GM19025 (cell line): ENCODE measurements around the gene B4GALNT2.
A peak's percentile ranks its signal among the peaks of the same experiment; 100 is the strongest.
"Not testable (repeated sequence)": the region's sequence is repeated elsewhere in the genome, so short reads cannot be mapped to it uniquely, and the experiment has no call there.

Source experiments
- ATAC-seq: cut with Tn5 transposase; IDR thresholded peaks from one replicate; pipeline ENCODE4 v1.9.1; 2021; ENCODE audit warnings: mild to moderate bottlenecking, low read depth, moderate library complexity; ENCODE audit not compliant: unreplicated experiment

Gene B4GALNT2

DNA sequence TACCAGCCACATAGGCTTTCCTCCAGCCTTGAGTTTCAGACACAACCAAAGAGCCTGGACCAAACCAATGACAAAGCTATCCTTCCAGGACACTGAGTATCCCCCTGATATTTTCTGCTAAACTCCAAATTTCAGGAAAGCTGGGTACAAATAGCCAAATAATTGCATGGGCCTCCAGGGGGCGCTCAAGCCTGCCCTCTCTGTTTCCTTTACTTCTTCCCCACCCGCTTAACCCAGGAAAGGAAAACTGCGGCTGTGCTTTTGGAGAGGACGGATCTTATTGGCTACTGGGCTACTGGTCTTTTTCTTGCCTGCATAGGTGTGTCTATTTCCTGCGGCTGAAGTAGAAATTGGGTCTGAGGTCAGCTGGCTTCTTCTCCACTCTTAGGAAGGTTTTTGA lies 47.7 kb downstream of the B4GALNT2 start:
- no peak for ATAC-seq

- no peak for ATAC-seq
Measured at GRCh38 chr17:49180998-49181635, 48.5 kb downstream of the B4GALNT2 start.

DNA sequence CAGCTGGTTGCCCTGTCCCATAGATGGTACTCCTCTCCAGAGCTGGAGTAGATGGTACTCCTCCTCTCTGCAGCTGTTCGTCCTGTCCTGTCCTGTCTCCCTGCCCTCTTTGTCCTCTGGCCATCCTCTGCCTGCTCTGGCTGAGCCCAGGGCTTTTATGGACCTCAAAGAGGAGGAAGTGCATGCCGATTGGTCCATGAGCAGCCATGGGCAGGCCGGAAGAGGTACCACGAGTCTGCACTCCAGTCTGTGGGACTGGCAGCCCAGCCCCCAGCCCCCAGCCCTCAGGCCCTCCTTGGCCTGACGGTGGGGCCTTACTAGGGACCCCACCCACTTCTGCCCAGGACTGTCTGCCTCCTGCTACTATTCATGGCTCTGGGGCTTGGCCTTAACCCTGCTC lies 50.8 kb downstream of the B4GALNT2 start:
- no peak for ATAC-seq

GRCh38 chr17:49183801-49184200 lies 51.2 kb downstream of the B4GALNT2 start:
- no peak for ATAC-seq

- ATAC-seq = not testable (repeated sequence)
Measured at GRCh38 chr17:49184522-49184921, 52.0 kb downstream of the B4GALNT2 start.

DNA sequence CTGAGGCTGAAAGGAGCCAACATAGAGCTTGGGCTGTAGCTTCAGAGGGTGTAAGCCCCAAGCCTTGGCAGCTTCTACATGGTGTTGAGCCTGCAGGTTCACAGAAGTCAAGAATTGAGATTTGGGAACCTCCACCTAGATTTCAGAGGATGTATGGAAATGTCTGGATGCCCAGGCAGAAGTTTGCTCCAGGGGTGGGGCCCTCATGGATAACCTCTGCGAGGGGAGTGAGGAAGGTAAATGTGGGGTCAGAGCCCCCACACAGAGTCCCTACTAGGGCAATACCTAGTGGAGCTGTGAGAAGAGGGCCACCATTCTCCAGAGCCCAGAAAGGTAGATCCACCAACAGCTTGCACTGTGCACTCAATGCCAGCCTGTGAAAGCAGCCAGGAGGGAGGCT lies 52.8 kb downstream of the B4GALNT2 start:
- not testable (repeated sequence) for ATAC-seq

GRCh38 chr17:49187301-49187700 lies 54.7 kb downstream of the B4GALNT2 start:
- no peak for ATAC-seq

- no peak for ATAC-seq
Measured at GRCh38 chr17:49190932-49191331, 58.4 kb downstream of the B4GALNT2 start.

- ATAC-seq = no peak
Measured at GRCh38 chr17:49191409-49191916, 58.9 kb downstream of the B4GALNT2 start.

DNA sequence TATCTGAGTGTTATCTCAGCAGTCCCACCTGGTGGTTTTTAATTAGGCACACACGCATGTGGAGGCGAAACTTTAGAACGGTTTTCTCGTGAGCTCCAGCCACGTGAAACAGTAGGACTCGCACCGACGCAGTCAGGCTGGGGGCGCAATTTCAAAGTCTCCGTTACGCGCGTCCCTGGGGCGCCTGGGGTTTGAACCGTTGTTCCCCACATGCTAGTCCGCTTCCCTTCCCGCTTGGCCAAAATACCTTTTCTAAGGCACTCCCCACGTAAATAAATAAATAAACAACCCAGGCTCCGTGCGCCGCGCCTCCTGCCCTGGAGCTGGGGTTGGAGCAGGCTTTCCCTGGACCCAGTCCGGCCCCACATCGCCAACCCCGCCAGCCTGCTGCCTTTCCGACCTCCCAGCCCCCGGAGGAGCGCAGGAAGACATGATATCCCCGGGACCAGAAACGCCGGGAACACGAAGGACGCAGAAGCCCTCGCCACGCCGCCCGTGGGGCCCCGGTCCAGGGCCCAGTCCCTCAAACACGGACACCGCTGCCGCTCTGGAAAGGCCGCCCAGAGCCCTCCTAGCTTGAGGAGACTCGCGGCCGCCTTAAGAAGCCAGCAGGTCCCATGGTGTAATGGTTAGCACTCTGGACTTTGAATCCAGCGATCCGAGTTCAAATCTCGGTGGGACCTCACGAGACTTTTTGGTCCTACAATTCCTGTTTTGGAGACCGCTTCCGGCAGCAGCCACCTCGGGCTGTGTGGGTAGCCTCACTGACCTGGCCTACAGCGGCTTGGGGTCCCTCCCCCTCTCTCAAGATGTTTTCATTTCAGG lies 59.6 kb downstream of the B4GALNT2 start:
- peak; percentile 46 for ATAC-seq

DNA sequence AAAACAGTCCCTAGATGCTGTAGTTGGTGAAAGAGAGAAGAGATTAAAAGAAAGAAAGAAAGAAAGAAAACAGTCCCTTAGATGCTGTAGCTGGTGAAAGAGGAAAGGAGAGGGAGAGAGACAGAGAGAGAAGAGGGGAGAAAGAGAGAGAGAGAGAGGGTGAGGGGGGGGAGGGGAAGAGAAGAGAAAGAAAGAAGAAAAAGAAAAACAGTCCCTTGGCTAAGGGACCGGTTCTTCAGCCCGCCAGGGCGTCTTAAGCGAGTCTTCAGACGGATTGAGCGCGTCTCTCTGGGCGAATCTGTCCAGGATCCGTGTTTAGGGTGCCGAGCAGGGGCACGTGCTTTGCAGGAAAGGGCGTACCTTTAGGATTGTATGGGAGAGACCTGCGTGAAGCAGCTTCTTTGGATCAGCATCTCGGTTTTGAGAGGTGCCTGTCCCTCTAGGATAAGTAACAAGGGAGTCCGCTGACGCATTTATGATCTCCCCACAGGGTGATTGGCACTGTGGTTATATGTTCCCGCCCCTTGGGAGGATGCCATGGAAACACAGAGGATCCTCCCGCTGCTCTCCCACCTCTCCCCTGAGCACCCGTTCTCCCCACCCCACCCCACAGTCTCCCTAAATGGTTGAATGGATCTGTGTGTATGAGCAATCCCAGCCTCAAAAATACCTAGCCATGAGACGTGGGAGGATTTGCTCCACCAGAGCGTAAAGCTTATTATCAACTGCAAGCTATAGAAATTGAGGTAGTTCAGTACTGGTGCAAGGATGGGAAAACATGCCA lies 61.1 kb downstream of the B4GALNT2 start:
- no peak for ATAC-seq

- no peak for ATAC-seq
Measured at GRCh38 chr17:49194297-49194607, 61.7 kb downstream of the B4GALNT2 start.

DNA sequence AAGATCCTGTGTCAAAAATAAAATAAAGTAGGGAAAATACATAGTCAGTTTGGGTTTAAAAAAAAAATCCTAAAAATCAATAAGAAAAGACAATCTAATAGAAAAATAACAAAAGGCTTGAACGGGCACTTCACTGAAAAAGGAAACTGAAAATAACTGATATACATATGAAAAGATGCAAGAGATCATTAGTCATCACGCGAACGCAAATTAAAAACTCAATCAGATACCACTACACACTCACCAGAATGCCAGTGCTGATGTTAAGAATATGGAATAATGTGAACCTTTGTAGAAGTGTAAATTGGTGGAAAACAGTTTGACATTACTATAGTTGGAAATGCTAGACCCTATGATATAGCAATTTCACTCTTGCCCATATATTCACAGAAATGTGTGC lies 63.2 kb downstream of the B4GALNT2 start:
- ATAC-seq = no peak

- no peak for ATAC-seq
Measured at GRCh38 chr17:49196520-49196919, 64.0 kb downstream of the B4GALNT2 start.

DNA sequence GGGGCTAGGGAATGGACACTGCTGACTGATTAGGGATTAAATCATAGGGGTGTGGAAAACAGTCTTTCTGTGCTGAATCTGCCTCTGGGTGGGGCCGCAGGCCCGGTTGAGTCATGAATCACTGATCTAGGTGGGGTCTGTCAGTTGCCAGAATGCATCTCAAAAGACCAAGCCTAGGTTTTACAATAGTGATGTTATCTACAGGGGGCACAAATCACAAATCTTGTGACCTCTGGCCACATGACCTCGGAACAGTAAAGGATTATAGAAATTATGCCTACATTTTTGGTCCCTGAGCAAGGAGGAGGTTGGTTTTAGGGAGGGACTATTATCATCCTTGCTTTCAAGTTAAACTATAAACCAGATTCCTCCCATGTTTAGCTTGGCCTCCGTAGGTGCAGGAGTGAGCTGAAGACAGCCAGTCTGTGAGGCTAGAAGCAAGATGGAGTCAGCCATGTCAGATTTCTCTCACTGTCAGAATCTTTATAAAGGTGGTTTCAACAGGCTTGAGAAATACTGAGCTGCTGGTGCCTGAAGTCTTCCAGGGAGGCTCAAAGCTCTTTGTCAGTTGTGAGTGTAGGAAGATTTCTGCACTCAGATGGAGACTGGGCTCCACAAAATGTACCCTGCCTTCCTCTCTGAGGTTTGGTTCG lies 64.9 kb downstream of the B4GALNT2 start:
- ATAC-seq = no peak

- no peak for ATAC-seq
Measured at GRCh38 chr17:49198211-49198610, 65.6 kb downstream of the B4GALNT2 start.

GRCh38 chr17:49200423-49201083 lies 68.0 kb downstream of the B4GALNT2 start:
- no peak for ATAC-seq

DNA sequence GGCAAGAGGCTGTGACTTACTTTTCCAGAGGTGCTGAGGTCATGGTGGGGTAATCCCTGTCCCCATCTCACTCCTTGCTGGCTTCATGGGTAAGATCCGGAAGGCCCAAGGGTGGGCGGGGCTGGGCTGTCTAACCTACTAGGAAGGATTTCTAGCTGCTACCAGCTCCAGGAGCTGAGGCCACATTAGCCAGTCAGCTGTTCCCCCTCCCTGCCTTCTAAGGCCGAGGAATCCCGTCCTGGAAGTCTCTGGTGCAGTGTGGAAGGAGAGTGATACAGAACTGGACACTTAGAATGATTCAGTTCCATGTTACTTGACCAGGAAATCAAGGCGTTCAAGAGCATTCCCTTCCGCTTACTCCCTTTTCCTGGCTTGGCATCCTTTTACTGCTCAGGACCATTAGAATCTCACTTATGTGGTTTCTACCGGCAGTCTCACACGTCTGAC lies 68.9 kb downstream of the B4GALNT2 start:
- no peak for ATAC-seq

GRCh38 chr17:49203796-49204195 lies 71.2 kb downstream of the B4GALNT2 start:
- ATAC-seq = no peak

DNA sequence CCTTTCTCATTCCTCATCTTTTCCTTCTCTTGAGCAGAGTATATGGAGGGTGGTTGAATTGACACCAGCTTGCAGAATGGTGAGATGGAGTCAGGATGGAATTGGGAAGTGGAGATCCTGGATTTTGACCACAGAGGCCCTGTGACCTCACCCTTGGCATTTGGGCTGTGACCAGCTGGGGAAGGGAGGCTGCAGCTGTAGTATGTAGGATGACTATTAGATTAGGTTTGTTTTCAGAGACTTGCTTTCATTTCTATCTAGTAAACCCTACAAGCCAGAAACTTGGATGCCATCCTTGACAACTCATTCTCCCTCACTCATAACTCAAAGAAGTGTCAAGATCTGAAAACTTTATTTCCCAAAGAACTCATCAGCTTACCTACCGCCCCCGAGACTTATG lies 71.9 kb downstream of the B4GALNT2 start:
- no peak for ATAC-seq
